Stimulated activated effector memory CD8-positive, alpha-beta T cell treated with anti-CD3 and anti-CD28 coated beads, Interleukin-12 subunit alpha, Interleukin-12 subunit beta, amount 100 ng/mL, for 72 hours (primary cell): ENCODE data around the gene ITK.
"Not testable (repeated sequence)": the region's sequence is repeated elsewhere in the genome, so short reads cannot be mapped to it uniquely, and the experiment has no call there.

Experiments
- ATAC-seq: fragments of 150-1000 bp; cut with Tn5 transposase; 2 replicates; pipeline ENCODE4 v1.10.0; 2021
- DNase-seq, 2 donors: peaks; one replicate each; pipeline ENCODE4 v3.0.0; 2021 to 2022; ENCODE audit warnings: low spot score in 2 of 2
- H3K27ac Mint-ChIP-seq: one replicate; pipeline ENCODE4 v1.8.0; 2022; ENCODE audit warnings: mild to moderate bottlenecking, mixed read lengths
- H3K36me3 Mint-ChIP-seq: one replicate; pipeline ENCODE4 v1.8.0; 2022; ENCODE audit warnings: mild to moderate bottlenecking, mixed read lengths
- H3K4me1 Mint-ChIP-seq: one replicate; pipeline ENCODE4 v1.8.0; 2022; ENCODE audit warnings: mixed read lengths
- H3K4me3 Mint-ChIP-seq: one replicate; pipeline ENCODE4 v1.8.0; 2022; ENCODE audit warnings: mild to moderate bottlenecking, mixed read lengths
- H3K9me3 Mint-ChIP-seq: one replicate; pipeline ENCODE4 v1.8.0; 2022; ENCODE audit warnings: mixed read lengths

ITK gene

GRCh38 chr5:157186309-157187045 is 5.8 kb downstream of the ITK start:
- H3K4me1 Mint-ChIP-seq, result peaks cover 42% of the 10 kb centered on the region
- peak overlapping the region; percentile 76 for H3K4me3 Mint-ChIP-seq
- peak overlapping the region; percentile 74 for H3K27ac Mint-ChIP-seq
- peaks cover 100% of the 10 kb centered on the region for H3K36me3 Mint-ChIP-seq
- ATAC-seq (peak; percentile 11), DNase-seq (no peak)
- H3K9me3 Mint-ChIP-seq, result no peaks in the 10 kb centered on the region

- Mint-ChIP-seq H3K4me1 (peaks cover 48% of the 10 kb centered on the region), H3K4me3 (peak overlapping the region; percentile 76), H3K36me3 (peaks cover 100% of the 10 kb centered on the region), H3K9me3 (no peaks in the 10 kb centered on the region), H3K27ac (peak overlapping the region; percentile 74)
- ATAC-seq (peak; percentile 46), DNase-seq (no peak)
Measured at GRCh38 chr5:157187046-157187754, 6.6 kb downstream of the ITK start.

GRCh38 chr5:157188270-157188669 is 7.6 kb downstream of the ITK start:
- Mint-ChIP-seq H3K4me1 (peaks cover 59% of the 10 kb centered on the region), H3K4me3 (peak overlapping the region; percentile 76), H3K9me3 (no peaks in the 10 kb centered on the region), H3K36me3 (peaks cover 100% of the 10 kb centered on the region), H3K27ac (peak overlapping the region; percentile 74)
- no peak for ATAC-seq
- DNase-seq, result no peak

- H3K36me3 Mint-ChIP-seq, result peaks cover 100% of the 10 kb centered on the region
- no peaks in the 10 kb centered on the region for H3K9me3 Mint-ChIP-seq
- H3K4me3 Mint-ChIP-seq, result peak overlapping the region; percentile 76
- DNase-seq (no peak), ATAC-seq (peak; percentile 88)
- peaks cover 68% of the 10 kb centered on the region for H3K4me1 Mint-ChIP-seq
- peak overlapping the region; percentile 74 for H3K27ac Mint-ChIP-seq
Measured at GRCh38 chr5:157189223-157189622, 8.6 kb downstream of the ITK start.

GRCh38 chr5:157193699-157194424 is 13.2 kb downstream of the ITK start:
- no peaks in the 10 kb centered on the region for H3K9me3 Mint-ChIP-seq
- no peak for ATAC-seq
- no peak for DNase-seq
- peaks cover 81% of the 10 kb centered on the region for H3K4me1 Mint-ChIP-seq
- peak overlapping the region; percentile 91 for H3K27ac Mint-ChIP-seq
- H3K36me3 Mint-ChIP-seq, result peaks cover 100% of the 10 kb centered on the region
- peak overlapping the region; percentile 76 for H3K4me3 Mint-ChIP-seq

GRCh38 chr5:157196045-157196444 is 15.4 kb downstream of the ITK start:
- Mint-ChIP-seq H3K4me3 (peak overlapping the region; percentile 76), H3K27ac (peak overlapping the region; percentile 91), H3K4me1 (peaks cover 81% of the 10 kb centered on the region), H3K9me3 (no peaks in the 10 kb centered on the region), H3K36me3 (peaks cover 100% of the 10 kb centered on the region)
- ATAC-seq (no peak), DNase-seq (peak in 1 of 2 donors; percentile 46)

- Mint-ChIP-seq H3K4me3 (peak overlapping the region; percentile 76), H3K9me3 (no peaks in the 10 kb centered on the region), H3K36me3 (peaks cover 100% of the 10 kb centered on the region), H3K27ac (peak overlapping the region; percentile 91), H3K4me1 (peaks cover 80% of the 10 kb centered on the region)
- ATAC-seq, result peak; percentile 56
- no peak for DNase-seq
Measured at GRCh38 chr5:157197086-157197485, 16.4 kb downstream of the ITK start.

GRCh38 chr5:157198277-157198986 is 17.8 kb downstream of the ITK start:
- Mint-ChIP-seq H3K4me1 (peaks cover 80% of the 10 kb centered on the region), H3K4me3 (peak overlapping the region; percentile 76), H3K9me3 (no peaks in the 10 kb centered on the region), H3K36me3 (peaks cover 100% of the 10 kb centered on the region), H3K27ac (peak overlapping the region; percentile 91)
- DNase-seq (no peak), ATAC-seq (peak; percentile 85)

- H3K4me1 Mint-ChIP-seq, result peaks cover 77% of the 10 kb centered on the region
- no peak for ATAC-seq
- peak overlapping the region; percentile 60 for H3K4me3 Mint-ChIP-seq
- H3K36me3 Mint-ChIP-seq, result peaks cover 100% of the 10 kb centered on the region
- peak overlapping the region; percentile 86 for H3K27ac Mint-ChIP-seq
- H3K9me3 Mint-ChIP-seq, result no peaks in the 10 kb centered on the region
- no peak for DNase-seq
Measured at GRCh38 chr5:157201857-157202256, 21.2 kb downstream of the ITK start.

- peak in 1 of 2 donors; percentile 51 for DNase-seq
- peaks cover 100% of the 10 kb centered on the region for H3K36me3 Mint-ChIP-seq
- H3K9me3 Mint-ChIP-seq, result no peaks in the 10 kb centered on the region
- H3K4me1 Mint-ChIP-seq, result peaks cover 79% of the 10 kb centered on the region
- H3K4me3 Mint-ChIP-seq, result peak overlapping the region; percentile 60
- H3K27ac Mint-ChIP-seq, result peak overlapping the region; percentile 86
- ATAC-seq, result no peak
Measured at GRCh38 chr5:157203417-157203816, 22.8 kb downstream of the ITK start.

- Mint-ChIP-seq H3K9me3 (no peaks in the 10 kb centered on the region), H3K36me3 (peaks cover 100% of the 10 kb centered on the region), H3K4me3 (peak overlapping the region; percentile 60), H3K4me1 (peaks cover 74% of the 10 kb centered on the region), H3K27ac (peak overlapping the region; percentile 86)
- ATAC-seq (no peak), DNase-seq (no peak)
Measured at GRCh38 chr5:157204765-157205164, 24.1 kb downstream of the ITK start.

GRCh38 chr5:157205708-157206107 is 25.1 kb downstream of the ITK start:
- ATAC-seq (no peak), DNase-seq (no peak)
- H3K27ac Mint-ChIP-seq, result peak overlapping the region; percentile 6
- H3K4me1 Mint-ChIP-seq, result peaks cover 68% of the 10 kb centered on the region
- no peak overlapping the region for H3K4me3 Mint-ChIP-seq
- no peaks in the 10 kb centered on the region for H3K9me3 Mint-ChIP-seq
- H3K36me3 Mint-ChIP-seq, result peaks cover 100% of the 10 kb centered on the region

GRCh38 chr5:157210652-157211051 is 30.0 kb downstream of the ITK start:
- Mint-ChIP-seq H3K36me3 (peaks cover 100% of the 10 kb centered on the region), H3K27ac (peak overlapping the region; percentile 75), H3K4me1 (peaks cover 84% of the 10 kb centered on the region)
- not testable (repeated sequence) for H3K9me3 Mint-ChIP-seq, H3K4me3 Mint-ChIP-seq, DNase-seq, ATAC-seq

GRCh38 chr5:157212307-157212706 is 31.7 kb downstream of the ITK start:
- H3K9me3 Mint-ChIP-seq, result no peaks in the 10 kb centered on the region
- H3K4me3 Mint-ChIP-seq, result peak overlapping the region; percentile 29
- H3K4me1 Mint-ChIP-seq, result peaks cover 85% of the 10 kb centered on the region
- H3K27ac Mint-ChIP-seq, result peak overlapping the region; percentile 75
- peaks cover 100% of the 10 kb centered on the region for H3K36me3 Mint-ChIP-seq
- no peak for ATAC-seq
- no peak for DNase-seq
